Activated T-helper 17 cell treated with anti-CD3 and anti-CD28 coated beads, Interleukin-2, amount 50 U/mL, for 72 hours (primary cell): ENCODE results near the gene FARS2. TPM values are rescaled to one million over a fixed set of nuclear protein-coding genes. Genes with fewer than 3 reads are reported as not detected.

Experiments
- ATAC-seq: fragments of 150-1000 bp; cut with Tn5 transposase; replicated peaks from 2 replicates; pipeline ENCODE4 v1.10.0; 2021; ENCODE audit warnings: mild to moderate bottlenecking, moderate library complexity
- H3K27ac Mint-ChIP-seq: one replicate; pipeline ENCODE4 v1.8.0; 2022; ENCODE audit warnings: mixed read lengths
- H3K27me3 Mint-ChIP-seq: one replicate; pipeline ENCODE4 v1.8.0; 2022; ENCODE audit warnings: mixed read lengths
- H3K36me3 Mint-ChIP-seq: one replicate; pipeline ENCODE4 v1.8.0; 2022; ENCODE audit warnings: low read depth, mild to moderate bottlenecking, mixed read lengths
- H3K4me1 Mint-ChIP-seq: one replicate; pipeline ENCODE4 v1.8.0; 2022; ENCODE audit warnings: mixed read lengths
- H3K4me3 Mint-ChIP-seq: one replicate; pipeline ENCODE4 v1.8.0; 2022; ENCODE audit warnings: mild to moderate bottlenecking, mixed read lengths
- H3K9me3 Mint-ChIP-seq: one replicate; pipeline ENCODE4 v1.8.0; 2022; ENCODE audit warnings: mixed read lengths
- total RNA-seq, 2 donors: library from RNA; stranded (reverse); gene quantifications; one replicate each; pipeline ENCODE4 v1.2.3, GENCODE V29; 2022

FARS2 gene
- total RNA-seq, 2 donors from 2014 or later = 19.3 to 48.3 TPM

DNA sequence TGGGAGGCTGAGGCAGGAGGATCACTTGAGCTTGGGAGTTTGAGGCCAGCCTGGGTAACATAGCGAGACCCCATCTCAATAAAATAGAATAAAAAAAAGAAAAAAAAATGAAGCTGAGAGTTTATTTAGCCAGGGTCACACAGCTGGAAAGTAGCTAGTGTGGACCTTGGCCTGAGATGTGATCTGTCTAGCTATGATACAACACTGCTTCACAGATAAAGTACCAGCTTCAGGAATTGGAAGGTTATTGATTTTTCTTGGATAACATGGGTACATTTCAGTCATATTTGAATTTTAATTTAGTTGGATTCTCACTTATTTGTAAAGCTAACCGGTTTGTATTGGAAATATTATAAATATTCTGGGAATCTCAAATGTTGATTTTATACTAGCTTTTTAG lies 5.1 kb downstream of the FARS2 start:
- Mint-ChIP-seq H3K27me3 (no peaks in the 10 kb centered on the region), H3K9me3 (no peaks in the 10 kb centered on the region), H3K27ac (peak overlapping the region; percentile 64), H3K4me1 (peaks cover 8% of the 10 kb centered on the region), H3K4me3 (peak overlapping the region; percentile 46), H3K36me3 (peaks cover 37% of the 10 kb centered on the region)
- ATAC-seq = no peak

DNA sequence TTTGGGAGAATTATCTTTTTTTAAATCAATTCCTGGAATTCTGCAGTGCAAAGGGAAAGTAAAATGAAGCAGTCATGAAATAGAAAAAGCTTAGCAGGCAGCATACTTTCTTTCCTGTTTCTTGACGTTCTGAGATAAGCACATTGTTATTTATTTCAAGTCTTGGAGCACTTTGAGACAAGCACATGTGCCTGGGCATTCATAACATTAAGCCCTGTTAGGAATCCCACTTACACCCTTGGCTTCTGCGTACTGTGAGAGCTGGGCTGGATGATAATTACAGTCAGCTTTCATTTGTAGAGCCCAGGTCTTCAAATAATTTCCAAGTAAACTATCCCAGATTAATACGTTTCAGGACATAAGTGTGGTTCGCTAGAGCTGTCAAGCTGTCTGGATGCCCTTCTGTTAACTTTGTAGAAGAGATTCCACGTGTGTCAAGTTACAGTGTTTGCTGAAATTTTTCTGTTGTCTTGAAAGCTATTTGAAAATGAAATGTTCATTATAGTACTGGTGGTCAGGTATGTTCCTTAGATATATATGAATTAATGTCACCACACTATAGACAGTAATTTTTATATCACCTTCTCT lies 8.9 kb downstream of the FARS2 start:
- Mint-ChIP-seq H3K4me1 (peaks cover 21% of the 10 kb centered on the region), H3K36me3 (peaks cover 38% of the 10 kb centered on the region), H3K9me3 (no peaks in the 10 kb centered on the region), H3K4me3 (no peak overlapping the region), H3K27me3 (no peaks in the 10 kb centered on the region), H3K27ac (peak overlapping the region; percentile 79)
- no peak for ATAC-seq

DNA sequence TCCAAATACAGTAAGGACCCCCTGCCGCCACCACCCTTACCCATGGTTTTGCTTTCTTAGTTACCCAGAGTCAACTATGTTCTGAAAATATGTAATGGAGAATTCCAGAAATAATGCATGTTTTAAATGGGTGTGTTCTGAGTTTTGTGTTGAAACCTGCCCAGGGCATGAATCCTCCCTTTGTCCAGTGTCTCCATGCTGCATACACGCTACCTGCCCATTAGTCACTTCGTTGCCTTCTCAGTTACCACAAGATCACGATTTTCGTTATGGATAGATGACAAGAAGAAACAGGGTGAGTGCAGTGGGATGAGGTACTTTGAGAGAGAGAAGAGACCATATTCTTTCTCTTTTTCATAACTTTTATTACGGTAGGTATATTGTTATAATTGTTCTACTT lies 10.6 kb downstream of the FARS2 start:
- H3K4me3 Mint-ChIP-seq = no peak overlapping the region
- H3K36me3 Mint-ChIP-seq = peaks cover 28% of the 10 kb centered on the region
- no peak for ATAC-seq
- H3K4me1 Mint-ChIP-seq = peaks cover 13% of the 10 kb centered on the region
- H3K27me3 Mint-ChIP-seq = no peaks in the 10 kb centered on the region
- H3K9me3 Mint-ChIP-seq = no peaks in the 10 kb centered on the region
- H3K27ac Mint-ChIP-seq = no peak overlapping the region

DNA sequence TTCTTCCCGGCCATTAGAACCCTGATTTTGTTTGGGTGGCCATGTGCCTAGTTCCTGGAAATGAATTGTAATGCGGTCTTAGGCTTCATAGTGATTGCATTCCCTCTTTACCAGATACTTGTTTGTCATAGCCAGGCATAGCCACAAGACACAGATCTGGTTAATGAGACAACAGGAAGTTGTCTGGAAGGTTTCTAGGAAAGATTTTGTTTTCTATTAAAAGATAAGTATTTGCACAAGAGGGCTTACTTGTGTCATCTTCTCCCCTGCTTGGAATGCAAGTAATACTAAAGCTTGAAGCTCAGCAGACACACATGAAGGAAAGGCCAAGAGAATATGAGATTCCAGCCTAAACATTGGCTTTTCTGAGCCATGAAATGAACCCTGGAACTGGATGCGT lies 12.9 kb downstream of the FARS2 start:
- Mint-ChIP-seq H3K27ac (no peak overlapping the region), H3K4me3 (peak overlapping the region; percentile 8), H3K9me3 (no peaks in the 10 kb centered on the region), H3K36me3 (peaks cover 23% of the 10 kb centered on the region), H3K4me1 (peaks cover 18% of the 10 kb centered on the region), H3K27me3 (no peaks in the 10 kb centered on the region)
- peak; percentile 47 for ATAC-seq

DNA sequence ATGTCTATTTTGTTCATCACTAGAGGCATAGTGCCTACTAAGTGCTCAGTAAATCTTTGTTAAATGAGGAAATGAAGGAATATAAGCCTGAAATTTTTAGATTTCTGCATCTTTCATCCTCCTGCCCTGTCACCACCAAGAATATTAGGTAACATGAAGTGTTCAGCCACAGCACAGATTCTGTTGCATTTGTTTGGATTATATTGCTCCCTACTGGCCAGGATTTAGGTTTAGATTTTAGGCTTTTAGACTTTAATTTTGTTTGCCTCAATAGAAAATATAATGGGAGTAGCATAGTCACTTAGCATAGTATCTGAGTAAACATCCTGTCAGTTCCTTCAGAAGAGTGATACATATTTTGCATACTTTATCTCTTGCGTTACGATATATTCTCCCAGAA lies 14.2 kb downstream of the FARS2 start:
- Mint-ChIP-seq H3K9me3 (no peaks in the 10 kb centered on the region), H3K27ac (peak overlapping the region; percentile 20), H3K4me1 (peaks cover 27% of the 10 kb centered on the region), H3K4me3 (no peak overlapping the region), H3K36me3 (peaks cover 18% of the 10 kb centered on the region), H3K27me3 (no peaks in the 10 kb centered on the region)
- no peak for ATAC-seq

DNA sequence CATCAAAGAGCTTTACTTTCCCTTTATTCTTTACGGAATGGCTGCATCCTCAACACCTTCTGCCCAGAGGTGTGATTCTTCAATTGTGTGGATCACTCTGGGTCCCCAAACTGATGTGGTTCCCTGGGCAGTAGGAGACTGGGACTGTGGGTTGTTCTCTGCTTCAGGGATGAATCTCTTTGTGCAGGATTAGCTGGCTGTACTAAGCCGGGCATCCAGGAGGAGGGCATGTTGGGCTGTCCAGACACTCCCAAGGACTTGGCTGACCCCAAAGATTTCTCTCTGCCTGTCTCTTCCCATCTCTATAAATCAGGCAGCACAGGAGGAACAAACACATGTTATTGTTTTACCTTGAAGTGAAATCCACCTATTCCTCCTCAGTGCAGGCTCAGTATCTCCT lies 15.3 kb downstream of the FARS2 start:
- no peak for ATAC-seq
- H3K9me3 Mint-ChIP-seq = no peaks in the 10 kb centered on the region

DNA sequence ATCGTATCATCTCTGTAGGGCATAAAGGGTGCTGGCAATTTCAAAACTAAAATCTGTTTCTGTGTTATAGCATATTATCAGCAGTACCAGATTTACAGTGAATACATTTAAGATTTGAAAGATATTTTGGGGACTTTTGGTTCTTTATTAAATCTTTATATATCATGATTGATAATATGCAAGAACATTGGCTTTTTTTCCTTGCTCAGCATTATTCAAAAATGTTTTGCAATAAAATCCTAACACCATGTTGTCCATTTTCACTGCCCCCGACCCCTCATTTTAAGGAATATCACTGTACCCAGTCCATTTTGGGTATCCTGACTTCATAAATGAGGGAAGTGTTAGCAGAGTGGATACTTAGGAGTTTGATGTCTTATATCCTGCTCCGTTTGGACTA lies 16.3 kb downstream of the FARS2 start:
- Mint-ChIP-seq H3K4me3 (no peak overlapping the region), H3K9me3 (no peaks in the 10 kb centered on the region), H3K27ac (no peak overlapping the region), H3K27me3 (no peaks in the 10 kb centered on the region), H3K4me1 (peaks cover 44% of the 10 kb centered on the region), H3K36me3 (peaks cover 18% of the 10 kb centered on the region)
- ATAC-seq = no peak

More for the DNA sequence above, 15.3 kb downstream of the FARS2 start:
- Mint-ChIP-seq H3K4me3 (no peak overlapping the region), H3K27me3 (no peaks in the 10 kb centered on the region), H3K4me1 (peaks cover 34% of the 10 kb centered on the region), H3K36me3 (peaks cover 18% of the 10 kb centered on the region), H3K27ac (no peak overlapping the region)

DNA sequence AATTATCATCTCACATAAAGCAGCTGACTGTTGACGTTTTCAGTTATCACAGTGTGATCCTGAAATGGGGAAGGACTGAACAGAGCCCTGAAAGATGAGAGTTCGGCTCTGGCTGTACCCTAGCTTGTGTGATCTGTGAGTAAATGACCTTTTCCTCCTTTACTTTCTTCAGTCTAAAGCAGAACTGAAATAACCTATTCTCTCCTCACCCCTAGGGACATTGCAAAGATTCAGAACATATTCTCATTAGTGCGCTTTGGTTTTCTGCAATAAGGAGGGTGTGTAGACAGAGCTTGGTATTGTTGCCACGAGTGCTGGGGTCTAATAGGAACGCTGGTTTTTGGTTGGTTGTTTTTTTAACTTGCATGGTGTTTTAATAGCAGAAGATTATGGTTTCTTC lies 16.7 kb downstream of the FARS2 start:
- Mint-ChIP-seq H3K36me3 (peaks cover 18% of the 10 kb centered on the region), H3K9me3 (no peaks in the 10 kb centered on the region), H3K4me1 (peaks cover 43% of the 10 kb centered on the region), H3K27me3 (no peaks in the 10 kb centered on the region), H3K4me3 (peak overlapping the region; percentile 76), H3K27ac (peak overlapping the region; percentile 96)
- no peak for ATAC-seq

DNA sequence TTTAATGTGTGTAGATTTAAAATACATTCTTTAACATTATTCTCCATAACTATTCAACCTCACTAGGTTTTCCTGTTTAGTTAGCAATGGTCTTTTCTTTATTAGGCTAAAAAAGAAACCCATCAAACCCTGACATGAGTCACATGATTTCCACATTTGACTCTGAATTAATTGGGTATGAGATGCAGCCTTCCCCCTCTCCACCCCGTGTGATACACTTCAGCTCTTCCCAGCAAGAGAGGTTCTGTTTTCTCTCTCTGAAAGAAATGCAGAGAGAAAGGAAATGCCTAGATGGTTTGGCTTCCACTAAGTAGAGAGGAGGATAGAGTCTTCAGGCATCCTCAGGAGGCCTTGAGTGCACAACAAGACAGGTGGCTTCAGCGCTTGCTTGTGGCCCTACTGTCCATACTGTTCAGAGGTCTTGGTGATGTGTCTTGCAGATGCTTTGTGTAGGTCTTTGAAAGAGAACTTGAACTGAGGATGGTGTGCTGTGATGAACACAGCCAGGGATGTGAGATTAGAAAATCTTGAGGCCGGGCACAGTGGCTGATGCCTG lies 17.3 kb downstream of the FARS2 start:
- peaks cover 37% of the 10 kb centered on the region for H3K4me1 Mint-ChIP-seq
- peak overlapping the region; percentile 96 for H3K27ac Mint-ChIP-seq
- H3K27me3 Mint-ChIP-seq = no peaks in the 10 kb centered on the region
- peak overlapping the region; percentile 76 for H3K4me3 Mint-ChIP-seq
- no peaks in the 10 kb centered on the region for H3K9me3 Mint-ChIP-seq
- ATAC-seq = no peak
- H3K36me3 Mint-ChIP-seq = peaks cover 13% of the 10 kb centered on the region

DNA sequence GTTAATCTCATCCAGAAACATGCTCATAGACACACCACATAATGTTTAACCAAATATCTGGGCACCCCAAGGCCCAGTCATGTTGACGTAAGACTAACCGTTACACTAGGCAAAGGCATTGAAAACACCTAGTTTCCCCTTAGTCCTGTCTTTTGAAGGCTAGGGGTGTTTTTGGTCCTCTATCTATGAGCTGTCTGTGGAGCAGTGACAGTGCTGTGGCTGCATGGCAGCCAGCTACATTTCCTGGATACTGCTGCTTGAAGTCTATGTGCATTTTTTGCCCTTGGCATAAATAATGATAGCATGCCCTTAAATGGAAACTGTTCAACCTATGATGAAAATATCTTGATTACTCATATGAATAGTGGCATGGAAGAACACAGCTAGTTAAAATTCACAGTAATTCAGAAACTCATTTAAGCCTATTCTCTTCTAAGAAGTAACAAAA lies 18.6 kb downstream of the FARS2 start:
- H3K27me3 Mint-ChIP-seq = no peaks in the 10 kb centered on the region
- H3K36me3 Mint-ChIP-seq = peaks cover 13% of the 10 kb centered on the region
- H3K4me1 Mint-ChIP-seq = peaks cover 35% of the 10 kb centered on the region
- peak overlapping the region; percentile 96 for H3K27ac Mint-ChIP-seq
- peak overlapping the region; percentile 76 for H3K4me3 Mint-ChIP-seq
- ATAC-seq = peak; percentile 92
- no peaks in the 10 kb centered on the region for H3K9me3 Mint-ChIP-seq

DNA sequence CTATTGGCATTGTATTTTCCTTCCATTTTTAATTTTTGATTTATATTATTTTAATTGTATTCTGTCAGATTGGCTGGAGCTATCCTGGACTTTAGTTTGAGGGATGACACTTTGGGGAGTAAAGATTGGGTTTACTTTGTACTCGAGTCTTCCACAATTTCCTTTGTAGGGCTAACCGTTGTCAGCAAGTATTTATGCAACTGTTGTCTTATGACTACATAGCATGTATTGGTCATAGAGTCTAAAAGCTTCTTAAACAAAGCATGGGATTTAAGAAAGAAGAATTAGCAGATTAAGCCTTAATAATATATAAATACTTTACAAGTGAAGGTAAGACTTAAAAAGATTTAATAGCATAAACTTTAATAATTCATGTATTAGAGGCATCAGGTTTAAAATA lies 19.6 kb downstream of the FARS2 start:
- peak overlapping the region; percentile 96 for H3K27ac Mint-ChIP-seq
- ATAC-seq = no peak
- peaks cover 13% of the 10 kb centered on the region for H3K36me3 Mint-ChIP-seq
- H3K4me1 Mint-ChIP-seq = peaks cover 45% of the 10 kb centered on the region
- no peaks in the 10 kb centered on the region for H3K9me3 Mint-ChIP-seq
- peak overlapping the region; percentile 76 for H3K4me3 Mint-ChIP-seq
- no peaks in the 10 kb centered on the region for H3K27me3 Mint-ChIP-seq

DNA sequence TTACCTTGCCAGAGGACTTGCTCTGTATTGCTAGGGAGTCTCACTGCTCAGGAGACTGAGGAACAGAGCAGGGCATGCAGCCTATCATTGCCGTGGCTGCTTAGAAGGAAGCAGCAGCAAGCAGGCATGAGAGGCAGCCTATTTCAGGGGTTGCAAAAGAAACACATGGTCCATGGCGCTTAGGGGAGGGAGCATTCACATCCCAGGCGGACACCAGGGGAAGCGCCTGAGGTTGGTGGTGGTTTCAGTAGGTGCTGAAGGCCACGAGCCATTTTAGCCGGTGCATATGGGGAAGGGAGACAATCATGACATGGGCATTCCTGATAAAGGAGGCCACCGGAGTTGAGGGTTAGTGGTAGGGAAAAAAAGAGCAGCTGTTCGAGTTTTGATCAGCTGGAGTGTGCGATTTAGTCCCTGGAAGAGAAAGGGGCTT lies 20.9 kb downstream of the FARS2 start:
- Mint-ChIP-seq H3K4me3 (peak overlapping the region; percentile 76), H3K9me3 (no peaks in the 10 kb centered on the region), H3K27me3 (no peaks in the 10 kb centered on the region), H3K4me1 (peaks cover 50% of the 10 kb centered on the region), H3K27ac (peak overlapping the region; percentile 96), H3K36me3 (peaks cover 13% of the 10 kb centered on the region)
- no peak for ATAC-seq

DNA sequence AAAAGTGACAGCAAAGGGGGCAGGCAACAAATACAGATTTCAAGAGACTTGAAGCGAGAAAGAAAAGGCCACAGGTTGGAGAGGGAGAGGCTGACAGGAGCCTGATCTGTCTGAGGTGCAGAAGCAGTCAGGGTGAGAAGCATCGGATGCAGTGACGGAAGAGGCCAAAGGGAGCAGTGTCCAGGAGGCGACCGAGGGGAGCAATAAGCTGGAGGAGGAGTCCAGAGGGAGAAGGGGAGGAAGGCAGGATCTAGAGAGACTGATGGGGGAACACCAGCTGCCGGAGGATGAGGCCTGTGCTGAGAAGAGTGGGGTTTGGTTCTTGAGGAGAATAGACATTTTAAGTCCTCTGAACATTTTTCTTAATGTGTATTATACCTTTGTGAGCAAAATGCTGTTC lies 23.8 kb downstream of the FARS2 start:
- peak overlapping the region; percentile 28 for H3K27ac Mint-ChIP-seq
- no peaks in the 10 kb centered on the region for H3K9me3 Mint-ChIP-seq
- H3K4me3 Mint-ChIP-seq = peak overlapping the region; percentile 15
- ATAC-seq = no peak
- no peaks in the 10 kb centered on the region for H3K36me3 Mint-ChIP-seq
- H3K27me3 Mint-ChIP-seq = no peaks in the 10 kb centered on the region
- peaks cover 52% of the 10 kb centered on the region for H3K4me1 Mint-ChIP-seq

DNA sequence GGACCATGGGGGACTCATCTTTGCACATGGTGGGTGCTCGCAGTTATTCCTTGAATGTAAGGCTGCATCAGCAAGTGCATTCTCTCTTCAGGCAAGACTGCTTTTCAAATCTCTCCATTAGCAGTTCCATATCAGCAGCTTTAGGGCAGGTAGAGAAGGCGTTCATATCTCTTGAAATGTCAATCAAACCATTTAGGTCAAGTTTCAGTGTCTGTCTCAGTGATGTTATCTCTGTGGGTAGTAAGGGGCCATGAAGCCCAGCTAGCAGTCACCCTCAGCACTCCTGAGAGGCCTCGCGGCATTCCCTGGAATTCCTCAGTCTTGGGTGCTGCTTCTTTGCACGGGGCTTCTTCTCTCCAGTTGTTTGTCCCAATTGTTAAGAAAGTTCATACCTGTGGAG lies 24.2 kb downstream of the FARS2 start:
- Mint-ChIP-seq H3K27ac (peak overlapping the region; percentile 28), H3K4me3 (peak overlapping the region; percentile 15), H3K9me3 (no peaks in the 10 kb centered on the region), H3K36me3 (no peaks in the 10 kb centered on the region), H3K4me1 (peaks cover 47% of the 10 kb centered on the region), H3K27me3 (no peaks in the 10 kb centered on the region)
- ATAC-seq = no peak

DNA sequence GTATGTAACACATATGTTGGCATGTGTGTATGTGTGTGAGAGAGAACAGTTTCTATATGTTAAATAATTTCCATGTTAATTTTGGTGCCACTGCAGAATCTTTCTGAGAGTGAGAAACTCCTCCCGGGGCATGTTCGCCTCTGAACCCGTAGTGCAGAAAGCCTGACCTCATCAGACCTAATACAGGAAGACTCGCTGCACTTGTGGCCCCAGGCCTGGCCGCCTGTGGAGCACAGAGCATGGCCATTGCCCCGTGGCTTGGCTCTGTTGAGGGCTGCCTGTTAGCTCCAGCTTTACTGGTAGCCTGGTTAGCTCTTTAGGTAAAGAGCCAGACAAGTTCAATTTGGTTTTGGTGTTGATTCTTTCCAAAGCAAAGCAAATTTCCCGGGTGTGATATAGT lies 25.5 kb downstream of the FARS2 start:
- no peaks in the 10 kb centered on the region for H3K9me3 Mint-ChIP-seq
- H3K27ac Mint-ChIP-seq = peak overlapping the region; percentile 69
- no peaks in the 10 kb centered on the region for H3K27me3 Mint-ChIP-seq
- H3K36me3 Mint-ChIP-seq = no peaks in the 10 kb centered on the region
- no peak for ATAC-seq
- peak overlapping the region; percentile 48 for H3K4me3 Mint-ChIP-seq
- H3K4me1 Mint-ChIP-seq = peaks cover 39% of the 10 kb centered on the region
